ENCODE measurements around the gene FAM241A. TPM values are rescaled to one million over a fixed set of nuclear protein-coding genes. Genes with fewer than 3 reads are reported as not detected.

FAM241A gene
- total RNA-seq (1 to 10 TPM; 6.0 to 9.4 (median 7.8) TPM), polyA plus RNA-seq (1 to 10 TPM; 4.1 to 7.0 TPM)
- long read RNA-seq, donor 1, full-length matches to known transcripts = 186 of 196 reads
- long read RNA-seq, donor 1, partial matches to known transcripts = 3 of 196 reads
- long read RNA-seq, donor 1, other reads (novel, unspliced or antisense) = 7 of 196 reads
- long read RNA-seq, donor 2, full-length matches to known transcripts = 180 of 190 reads
- long read RNA-seq, donor 2, partial matches to known transcripts = 2 of 190 reads
- long read RNA-seq, donor 2, other reads (novel, unspliced or antisense) = 8 of 190 reads
- long read RNA-seq, donor 3, full-length matches to known transcripts = 8 of 10 reads
- long read RNA-seq, donor 3, partial matches to known transcripts = 0 of 10 reads
- long read RNA-seq, donor 3, other reads (novel, unspliced or antisense) = 2 of 10 reads

DNA sequence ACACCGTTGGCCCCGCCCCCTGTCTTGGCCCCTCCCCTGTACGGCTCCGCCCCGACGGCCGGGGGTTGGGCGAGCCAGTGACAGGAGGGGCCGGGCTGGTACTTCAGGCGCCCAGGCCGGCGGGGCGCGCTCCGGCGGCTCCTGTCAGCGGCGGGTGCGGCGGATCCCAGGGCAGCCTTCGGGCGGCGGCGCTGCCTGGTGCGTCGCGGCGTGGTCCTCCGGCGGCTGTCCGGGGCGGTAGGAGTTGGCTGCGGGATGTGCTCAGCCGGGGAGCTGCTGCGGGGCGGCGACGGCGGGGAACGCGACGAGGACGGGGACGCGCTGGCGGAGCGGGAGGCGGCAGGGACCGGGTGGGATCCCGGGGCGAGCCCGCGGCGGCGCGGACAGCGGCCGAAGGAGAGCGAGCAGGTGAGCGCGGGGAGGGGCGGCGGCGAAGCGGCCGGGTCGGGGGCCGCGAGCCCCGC, at the start of gene FAM241A:
Gene FAM241A (plus strand): TSS at position 129 of the 464 bp plus-strand sequence. CDS start 127 bp downstream, at position 256.
- WGBS, 2 donors = 0 to 1% methylated on average over 61 to 70 of the region's 70 CpGs
- Histone ChIP-seq H3K4me1 (peaks cover 5 to 71% (median 54%) of the 10 kb centered on the region in 9 donors), H3K36me3 (no peaks in the 10 kb centered on the region), H3K27ac (peak within 1 kb of the TSS; percentile 70 to 97 (median 92)), H3K9me3 (no peaks in the 10 kb centered on the region), H3K27me3 (no peaks in the 10 kb centered on the region), H3K4me3 (peak within 1 kb of the TSS; percentile 73 to 93 (median 88))
- TF ChIP-seq, protein P1, sequence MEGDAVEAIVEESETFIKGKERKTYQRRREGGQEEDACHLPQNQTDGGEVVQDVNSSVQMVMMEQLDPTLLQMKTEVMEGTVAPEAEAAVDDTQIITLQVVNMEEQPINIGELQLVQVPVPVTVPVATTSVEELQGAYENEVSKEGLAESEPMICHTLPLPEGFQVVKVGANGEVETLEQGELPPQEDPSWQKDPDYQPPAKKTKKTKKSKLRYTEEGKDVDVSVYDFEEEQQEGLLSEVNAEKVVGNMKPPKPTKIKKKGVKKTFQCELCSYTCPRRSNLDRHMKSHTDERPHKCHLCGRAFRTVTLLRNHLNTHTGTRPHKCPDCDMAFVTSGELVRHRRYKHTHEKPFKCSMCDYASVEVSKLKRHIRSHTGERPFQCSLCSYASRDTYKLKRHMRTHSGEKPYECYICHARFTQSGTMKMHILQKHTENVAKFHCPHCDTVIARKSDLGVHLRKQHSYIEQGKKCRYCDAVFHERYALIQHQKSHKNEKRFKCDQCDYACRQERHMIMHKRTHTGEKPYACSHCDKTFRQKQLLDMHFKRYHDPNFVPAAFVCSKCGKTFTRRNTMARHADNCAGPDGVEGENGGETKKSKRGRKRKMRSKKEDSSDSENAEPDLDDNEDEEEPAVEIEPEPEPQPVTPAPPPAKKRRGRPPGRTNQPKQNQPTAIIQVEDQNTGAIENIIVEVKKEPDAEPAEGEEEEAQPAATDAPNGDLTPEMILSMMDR (IDR thresholded peaks at IDR 0.05) = no peak
- peak; percentile 92 for DNase-seq
- peak; percentile 96 to 100 (median 98) for ATAC-seq
- intact Hi-C loops (cut with DNase I) = loop anchor here in 7 of 10 donors (2.0 to 5.0 kb wide), 6 partner anchors 38 to 87 kb away; partner anchors contain the start of gene AP1AR (in 4 of the 7)

DNA sequence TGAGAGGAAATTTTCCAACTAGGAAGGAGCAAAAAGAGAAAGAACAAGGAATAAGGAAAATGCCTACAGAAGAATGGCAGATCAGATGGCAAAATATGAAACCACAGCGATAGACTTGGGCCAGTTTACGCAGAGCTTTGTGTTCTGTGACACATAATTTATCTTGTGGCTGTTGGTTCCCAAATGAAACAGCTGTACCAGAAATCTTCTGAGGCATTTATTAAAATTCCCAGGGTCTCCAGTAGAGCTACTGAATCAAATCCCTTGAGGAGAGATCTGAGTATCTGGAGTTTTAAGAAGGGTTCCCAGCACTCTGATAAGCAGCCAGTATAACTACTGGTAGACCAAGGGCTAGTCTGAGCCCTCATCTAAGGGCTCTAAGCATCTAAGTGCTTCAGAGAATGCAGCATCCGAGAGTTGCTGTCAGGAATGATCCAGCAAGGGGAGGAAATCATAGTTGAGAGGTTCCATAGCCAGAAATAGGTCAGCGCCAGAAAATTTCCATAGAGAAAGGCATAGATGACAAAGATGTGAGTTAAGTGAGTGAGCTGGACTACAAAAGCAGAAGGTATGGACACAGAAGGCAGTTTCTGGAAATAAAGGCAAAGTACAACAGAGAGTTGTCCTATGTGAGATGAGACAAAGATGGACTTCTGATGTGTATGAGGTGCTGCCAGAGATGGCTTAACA, 46.3 kb upstream of the FAM241A start:
- Histone ChIP-seq H3K4me1 (peaks cover 0 to 19% (median 7%) of the 10 kb centered on the region in 9 donors), H3K27me3 (no peaks in the 10 kb centered on the region), H3K4me3 (no peak overlapping the region), H3K36me3 (no peaks in the 10 kb centered on the region), H3K9me3 (no peaks in the 10 kb centered on the region), H3K27ac (no peak overlapping the region)
- WGBS, 2 donors = 67 to 75% methylated on average over 4 of the region's 4 CpGs
- TF ChIP-seq, protein P1 (IDR thresholded peaks at IDR 0.05) = no peak
- ATAC-seq (peak in 1 of 8 donors; percentile 13), DNase-seq (no peak)
- intact Hi-C loops (cut with DNase I) = loop anchor here in 7 of 10 donors (1.0 to 5.0 kb wide), 5 partner anchors 48 to 138 kb away; partner anchors contain the start of genes AP1AR (in 1 of the 7) and FAM241A (in 1 of the 7)

DNA sequence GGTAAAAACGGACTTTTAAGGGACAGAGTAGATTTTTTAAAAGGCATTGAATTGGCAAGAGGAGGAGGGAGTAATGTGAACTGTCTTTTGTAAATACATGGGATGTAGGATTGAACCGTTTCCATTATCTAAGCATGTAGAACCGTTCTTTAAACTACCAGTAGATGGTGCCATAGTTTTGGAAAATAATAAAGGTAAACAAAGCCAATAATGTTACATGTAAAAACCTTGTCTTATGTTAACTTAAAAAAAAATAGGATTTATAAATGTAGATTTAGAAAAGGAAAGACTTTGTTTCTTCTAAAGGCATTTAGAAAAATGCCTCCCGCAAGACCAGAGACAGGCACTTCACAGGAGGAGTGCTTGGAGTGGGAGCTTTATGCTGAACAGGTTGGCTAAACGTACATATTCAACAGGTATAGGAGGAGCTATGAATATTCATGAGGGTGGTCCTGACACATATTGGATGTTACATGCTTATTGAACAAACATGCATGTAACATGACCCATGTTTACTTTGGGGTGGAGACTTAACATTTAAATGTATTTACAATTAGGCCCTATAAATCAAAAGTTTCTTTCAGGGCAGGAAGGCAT, 45.5 kb upstream of the FAM241A start:
- DNase-seq = no peak
- TF ChIP-seq, protein P1 (IDR thresholded peaks at IDR 0.05) = peak; percentile 44 to 84 (median 75)
- WGBS, 2 donors = 8 to 13% methylated on average over 5 of the region's 5 CpGs
- Histone ChIP-seq H3K27me3 (no peaks in the 10 kb centered on the region), H3K4me3 (no peak overlapping the region), H3K27ac (no peak overlapping the region), H3K9me3 (no peaks in the 10 kb centered on the region), H3K36me3 (no peaks in the 10 kb centered on the region), H3K4me1 (peaks cover 0 to 19% (median 7%) of the 10 kb centered on the region in 9 donors)
- peak in 6 of 8 donors; percentile 75 to 88 (median 79) for ATAC-seq
- intact Hi-C loops (cut with DNase I) = loop anchor here (1.0 to 5.0 kb wide), 7 partner anchors 43 to 138 kb away; partner anchors contain the start of genes FAM241A (in 5 of the 10) and AP1AR (in 1 of the 10)
